HepG2 (cell line): ENCODE data around the gene WDR82. TPM values are rescaled to one million over a fixed set of nuclear protein-coding genes. Genes with fewer than 3 reads are reported as not detected.

Source experiments
- AHDC1 ChIP-seq: sonication (generic); formaldehyde crosslinking; IDR thresholded peaks from 2 replicates; pipeline ENCODE4 v1.5.1; 2020; ENCODE audit warnings: mild to moderate bottlenecking, missing genetic modification reagents, borderline replicate concordance
- CREB3 ChIP-seq: sonication (generic); formaldehyde crosslinking; IDR thresholded peaks from 2 replicates; pipeline ENCODE4 v1.5.0; 2020; ENCODE audit warnings: missing genetic modification reagents
- FOXA3 ChIP-seq: IDR thresholded peaks from 2 replicates; pipeline ENCODE4 v1.6.1; 2016; ENCODE audit warnings: missing genetic modification reagents, missing compliant biosample characterization
- HINFP ChIP-seq: sonication (generic); formaldehyde crosslinking; IDR thresholded peaks from 2 replicates; pipeline ENCODE4 v1.4.0; 2020; ENCODE audit warnings: low read depth, mild to moderate bottlenecking, missing genetic modification reagents
- HNRNPLL ChIP-seq: fragments of 200-400 bp; formaldehyde crosslinking; IDR thresholded peaks from 2 replicates; pipeline ENCODE4 v1.6.1; 2017; ENCODE audit warnings: mild to moderate bottlenecking, low read depth, low read length; ENCODE audit not compliant: poor library complexity, severe bottlenecking
- IKZF4 ChIP-seq: sonication (generic); formaldehyde crosslinking; IDR thresholded peaks from 2 replicates; pipeline ENCODE4 v1.5.1; 2020; ENCODE audit warnings: borderline replicate concordance, mild to moderate bottlenecking, low read depth, missing genetic modification reagents; ENCODE audit errors: not compliant biosample characterization
- IRF2 ChIP-seq: IDR thresholded peaks from 2 replicates; pipeline ENCODE4 v1.6.1; 2018; ENCODE audit warnings: missing genetic modification reagents, missing compliant biosample characterization
- KMT2B ChIP-seq: IDR thresholded peaks from 2 replicates; pipeline ENCODE4 v1.6.1; 2016; ENCODE audit warnings: missing genetic modification reagents, missing compliant biosample characterization
- PHF5A ChIP-seq: IDR thresholded peaks from one replicate; pipeline ENCODE4 v1.6.1; 2018; ENCODE audit warnings: low read depth, missing genetic modification reagents; ENCODE audit not compliant: unreplicated experiment
- PLSCR1 ChIP-seq: sonication (generic); formaldehyde crosslinking; IDR thresholded peaks from 2 replicates; pipeline ENCODE4 v1.5.0; 2020; ENCODE audit warnings: missing genetic modification reagents, mild to moderate bottlenecking, borderline replicate concordance
- RFX1 ChIP-seq: fragments of 450-650 bp; IDR thresholded peaks from 2 replicates; pipeline ENCODE4 v1.6.1; 2017
- TCF7L2 ChIP-seq: IDR thresholded peaks from 2 replicates; pipeline ENCODE4 v1.6.1; 2011; ENCODE audit warnings: mild to moderate bottlenecking, low read depth, low read length, moderate library complexity
- TMF1 ChIP-seq: sonication (generic); formaldehyde crosslinking; IDR thresholded peaks from 2 replicates; pipeline ENCODE4 v1.8.1; 2022; ENCODE audit warnings: low read depth, missing genetic modification reagents
- TRAFD1 ChIP-seq: sonication (generic); formaldehyde crosslinking; IDR thresholded peaks from 2 replicates; pipeline ENCODE4 v1.5.1; 2020; ENCODE audit warnings: missing genetic modification reagents, mild to moderate bottlenecking, borderline replicate concordance
- ZBTB3 ChIP-seq: sonication (generic); formaldehyde crosslinking; IDR thresholded peaks from 2 replicates; pipeline ENCODE4 v1.4.0; 2020; ENCODE audit warnings: low read depth, mild to moderate bottlenecking, moderate library complexity, missing genetic modification reagents, borderline replicate concordance
- ZFP41 ChIP-seq: sonication (generic); formaldehyde crosslinking; IDR thresholded peaks from 2 replicates; pipeline ENCODE4 v1.4.0; 2020; ENCODE audit warnings: mild to moderate bottlenecking, missing genetic modification reagents, borderline replicate concordance
- ZNF235 ChIP-seq: sonication (generic); formaldehyde crosslinking; IDR thresholded peaks from 2 replicates; pipeline ENCODE4 v1.8.1; 2023; ENCODE audit warnings: mild to moderate bottlenecking, missing genetic modification reagents, borderline replicate concordance
- ZNF546 ChIP-seq: sonication (generic); formaldehyde crosslinking; conservative IDR thresholded peaks from 2 replicates; pipeline ENCODE4 v1.8.1; 2023; ENCODE audit warnings: mild to moderate bottlenecking, missing genetic modification reagents
- ZNF619 ChIP-seq: sonication (generic); formaldehyde crosslinking; IDR thresholded peaks from 2 replicates; pipeline ENCODE4 v1.4.0; 2020; ENCODE audit warnings: mild to moderate bottlenecking, missing genetic modification reagents
- polyA plus RNA-seq, 8 experiments: library from polyadenylated mRNA; depleted of rRNA in 3 of 8; stranded (reverse) in 7 of 8; unstranded in 1 of 8; fragments of >200 nt; fragmentation: Illumina TruSeq in 4 of 8; extraction: Trizol in 4 of 8; gene quantifications; 2 replicates each; pipeline versions ENCODE4 v1.2.1 to v1.2.3, GENCODE V29; 2011 to 2016; ENCODE audit warnings: low read depth in 4 of 8, missing spikeins in 1 of 8, mixed read lengths in 1 of 8; ENCODE audit not compliant: insufficient read depth in 1 of 8
- total RNA-seq, 5 experiments: library from RNA; depleted of rRNA; stranded (reverse); fragments of >200 nt; fragmentation: Illumina TruSeq; extraction: Trizol; gene quantifications; 2 replicates each; pipeline ENCODE4 v1.2.3, GENCODE V29; 2016; ENCODE audit warnings: low read depth in 1 of 5

The WDR82 gene
- total and polyA plus RNA-seq, 2 of the 13 experiments (the other 11 are each of a cell fraction or from before 2014, with no cell fraction given) = 39.1 to 59.5 TPM

GRCh38 chr3:52238193-52238760, 40.2 kb downstream of the WDR82 start (continued):
- TF ChIP-seq AHDC1 (CRISPR knock-in tag) (no peak; the same call in 1 of the 2 replicates), ZNF546 (CRISPR knock-in tag) (no peak), ZNF235 (CRISPR knock-in tag) (no peak), ZBTB3 (CRISPR knock-in tag) (0 out of 2 replicates have a peak, but pooled peaks have one; percentile 58), HINFP (no peak), PLSCR1 (no peak), FOXA3 (CRISPR knock-in tag) (peak; percentile 58), ZFP41 (CRISPR knock-in tag) (0 out of 2 replicates have a peak, but pooled peaks have one; percentile 23), ZNF619 (CRISPR knock-in tag) (no peak), RFX1 (no peak), IKZF4 (CRISPR knock-in tag) (no peak), KMT2B (CRISPR knock-in tag) (no peak), IRF2 (CRISPR knock-in tag) (peak; percentile 50), TMF1 (CRISPR knock-in tag) (0 out of 2 replicates have a peak, but pooled peaks have one; percentile 31), PHF5A (peak; percentile 73), CREB3 (no peak), HNRNPLL (no peak), TCF7L2 (no peak), TRAFD1 (CRISPR knock-in tag) (no peak)
